Skeletal muscle cell (primary cell): ENCODE results near the gene TAAR6.
"Not testable (repeated sequence)": the region's sequence is repeated elsewhere in the genome, so short reads cannot be mapped to it uniquely, and the experiment has no call there.

Source experiments
- DNase-seq: peaks from one replicate; pipeline ENCODE4 v3.0.0-alpha.2; 2010; ENCODE audit warnings: low read depth
- H3K4me3 ChIP-seq: 2 replicates; pipeline ENCODE4 v1.5.1; 2011; ENCODE audit warnings: low read depth, mild to moderate bottlenecking, control low read depth, low read length, moderate library complexity

The TAAR6 gene

GRCh38 chr6:132584698-132585097, 14.6 kb downstream of the TAAR6 start:
- no peak overlapping the region for H3K4me3 ChIP-seq
- no peak for DNase-seq

DNA sequence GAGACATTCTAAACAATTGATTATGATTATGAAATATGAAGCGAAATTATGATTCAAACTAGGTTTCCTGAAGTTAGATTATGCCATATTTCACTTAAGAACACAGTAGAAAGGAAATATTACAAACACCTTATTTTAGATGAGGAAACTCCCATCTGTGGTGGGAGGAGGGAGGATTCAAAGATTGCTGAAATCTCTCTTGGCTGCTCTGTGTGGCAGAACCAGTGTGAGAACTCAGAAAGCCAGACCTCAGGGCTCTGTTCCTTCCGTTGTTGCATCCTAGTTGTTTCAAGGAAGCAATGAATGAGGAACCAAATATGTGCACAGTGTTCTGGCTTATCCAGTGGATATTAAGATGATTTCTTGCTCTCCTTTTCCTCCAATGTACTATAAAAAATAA, 17.3 kb downstream of the TAAR6 start:
- DNase-seq, result no peak

GRCh38 chr6:132589454-132589853, 19.3 kb downstream of the TAAR6 start, which contains the start of gene TAAR5:
TAAR5 (minus strand) TSS chr6:132589741; CDS start chr6:132589686, 55 bp downstream.
- H3K4me3 ChIP-seq, result no peak within 1 kb of the TSS
- no peak for DNase-seq

More for the DNA sequence above, 17.3 kb downstream of the TAAR6 start:
- no peak overlapping the region for H3K4me3 ChIP-seq

DNA sequence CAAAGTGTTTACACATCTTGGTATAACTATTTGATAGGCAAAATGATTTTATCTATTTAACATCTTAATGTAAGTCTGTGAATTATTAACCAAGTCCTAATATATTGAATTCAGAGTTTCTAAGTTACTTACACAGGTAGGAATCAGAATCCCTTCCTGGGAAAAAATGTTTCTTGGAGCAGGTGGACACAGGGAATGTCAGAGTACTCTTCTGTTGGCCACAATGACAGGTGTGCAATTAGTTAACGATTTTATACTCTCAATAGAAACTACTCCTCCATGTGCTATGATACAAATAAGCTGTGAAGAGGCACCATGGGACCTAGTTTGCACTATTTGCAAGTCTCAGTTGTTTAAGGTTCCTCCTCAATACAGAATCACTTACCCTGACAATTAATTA, 20.2 kb downstream of the TAAR6 start:
- H3K4me3 ChIP-seq, result no peak overlapping the region
- no peak for DNase-seq

- DNase-seq, result no peak
- H3K4me3 ChIP-seq, result no peak overlapping the region
Observed at GRCh38 chr6:132592855-132593254, 22.7 kb downstream of the TAAR6 start.

DNA sequence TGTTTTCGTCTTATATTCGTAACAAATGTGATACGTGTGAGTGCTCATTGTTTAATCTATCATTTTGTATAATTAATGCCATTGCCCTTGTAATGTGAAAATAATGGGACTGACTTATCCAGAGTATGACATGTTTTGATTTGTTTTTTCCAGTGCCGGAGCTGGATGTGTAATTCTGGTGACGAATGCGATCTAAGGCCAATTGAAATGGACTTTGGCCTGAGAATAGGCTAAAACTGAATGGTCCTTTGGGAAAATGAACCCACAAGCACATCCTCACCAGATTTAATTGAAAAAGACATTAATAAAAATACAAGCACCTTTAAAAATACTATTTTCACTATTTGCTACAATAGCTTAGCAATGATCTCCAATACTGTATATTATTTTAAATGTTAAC, 26.1 kb downstream of the TAAR6 start:
- DNase-seq, result no peak
- H3K4me3 ChIP-seq, result no peak overlapping the region

GRCh38 chr6:132598473-132598872, 28.4 kb downstream of the TAAR6 start:
- no peak overlapping the region for H3K4me3 ChIP-seq
- DNase-seq, result no peak

GRCh38 chr6:132600900-132601299, 30.8 kb downstream of the TAAR6 start:
- not testable (repeated sequence) for DNase-seq, H3K4me3 ChIP-seq

DNA sequence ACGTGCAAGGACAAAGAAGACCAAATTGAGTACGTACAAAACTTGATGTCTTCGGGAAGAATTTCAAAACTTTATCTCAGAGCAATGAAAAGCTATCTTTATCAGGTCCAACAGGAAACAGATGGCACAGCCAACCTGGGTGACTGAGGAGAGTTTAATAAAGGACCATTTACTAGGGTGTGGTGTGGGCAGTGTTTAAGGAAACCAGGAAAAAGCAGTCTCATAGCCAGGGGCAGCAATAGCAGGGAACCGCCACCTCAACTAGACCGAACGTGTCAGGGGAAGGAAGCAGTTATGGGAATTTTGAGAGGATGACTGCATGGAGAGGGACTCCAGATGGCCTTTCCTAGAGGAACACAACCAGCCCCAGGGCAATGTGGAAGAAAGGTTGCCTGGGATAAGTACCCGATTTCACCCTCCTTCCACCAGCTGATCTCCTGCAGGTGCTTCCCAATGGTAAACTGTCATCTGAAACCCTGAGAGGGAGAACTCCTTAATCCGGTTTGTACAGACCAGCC, 34.6 kb downstream of the TAAR6 start:
- no peak for DNase-seq
- no peak overlapping the region for H3K4me3 ChIP-seq

- H3K4me3 ChIP-seq, result no peak overlapping the region
- no peak for DNase-seq
Observed at GRCh38 chr6:132607544-132608233, 37.6 kb downstream of the TAAR6 start.

- H3K4me3 ChIP-seq, result no peak overlapping the region
- no peak for DNase-seq
Observed at GRCh38 chr6:132611616-132612015, 41.5 kb downstream of the TAAR6 start.

DNA sequence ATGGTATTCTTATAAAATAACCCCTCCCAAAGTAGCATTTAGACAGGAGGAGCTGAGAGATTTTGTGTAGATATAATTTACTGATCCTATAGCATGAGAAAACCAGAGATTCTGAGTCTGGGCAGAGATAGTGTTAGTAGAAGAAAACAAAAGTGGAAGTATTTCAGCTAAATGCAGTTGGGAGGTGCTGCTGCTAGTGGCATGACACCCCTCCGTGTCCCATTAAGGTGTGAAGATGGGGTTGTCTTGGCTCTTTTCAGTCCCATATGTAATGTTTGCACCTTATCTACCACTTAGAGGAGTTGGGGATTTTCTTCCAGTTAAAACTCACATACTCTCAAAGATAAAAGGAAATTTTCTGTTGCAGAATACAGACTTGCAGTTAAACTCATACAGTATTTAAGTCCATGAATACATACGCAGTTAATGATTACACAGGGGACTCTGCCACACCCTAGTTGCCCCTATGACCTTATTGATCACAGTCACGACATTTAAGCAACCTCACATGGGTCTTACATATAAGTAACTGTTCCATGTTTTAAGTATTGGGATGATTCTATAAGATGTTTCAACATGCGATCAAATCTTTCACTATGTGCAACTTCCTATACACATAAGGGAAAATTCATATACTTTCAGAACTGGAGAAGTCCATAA, 42.5 kb downstream of the TAAR6 start:
- H3K4me3 ChIP-seq, result no peak overlapping the region
- no peak for DNase-seq

DNA sequence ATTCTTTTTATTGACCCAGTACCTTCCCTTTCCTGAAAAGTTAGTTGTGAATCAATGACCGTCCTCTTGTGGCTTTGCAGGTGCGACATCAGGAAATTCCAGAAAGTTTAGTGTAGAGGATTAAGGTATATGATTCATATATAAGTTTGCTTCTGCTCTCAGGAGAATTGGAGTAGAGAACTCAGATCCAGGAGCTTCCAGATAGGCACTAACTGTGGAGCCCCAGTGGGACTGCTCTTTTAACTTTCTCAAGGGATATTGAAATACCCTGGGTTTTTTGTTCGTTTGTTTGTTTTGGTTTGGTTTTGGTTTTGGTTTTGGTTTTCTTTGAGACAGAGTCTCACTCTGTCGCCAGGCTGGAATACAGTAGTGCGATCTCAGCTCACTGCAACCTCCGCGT, 44.4 kb downstream of the TAAR6 start:
- no peak overlapping the region for H3K4me3 ChIP-seq
- no peak for DNase-seq

DNA sequence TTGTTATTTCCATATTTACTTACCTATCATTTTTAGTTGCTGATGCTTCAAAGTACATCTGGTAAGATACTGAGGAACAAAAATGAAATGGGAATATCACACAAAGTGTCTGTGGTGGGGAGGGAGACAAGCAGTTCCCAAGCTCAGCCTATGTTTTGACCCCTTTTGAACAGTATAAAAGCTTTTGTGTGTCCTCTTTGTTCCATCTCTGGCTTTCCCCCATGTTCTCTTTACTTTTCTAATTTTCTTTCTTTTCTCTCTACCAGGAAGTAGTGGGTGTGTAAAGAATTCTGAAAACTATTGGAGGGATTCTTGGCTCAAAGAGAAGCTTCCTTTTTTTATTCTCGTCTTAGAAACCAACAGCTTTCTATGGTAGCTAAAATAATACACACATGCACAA, 46.6 kb downstream of the TAAR6 start:
- H3K4me3 ChIP-seq, result no peak overlapping the region
- no peak for DNase-seq
